K562 (cell line): ENCODE measurements around the gene ABCC5. TPM values are rescaled to one million over a fixed set of nuclear protein-coding genes. Genes with fewer than 3 reads are reported as not detected.
A peak's percentile ranks its signal among the peaks of the same experiment; 100 is the strongest.

Source experiments
- BDP1 ChIP-seq: IDR thresholded peaks from 3 replicates; pipeline ENCODE4 v1.6.1; 2011; ENCODE audit not compliant: insufficient read length, insufficient read depth
- BRD9 ChIP-seq: fragments of 450-650 bp; IDR thresholded peaks from 2 replicates; pipeline ENCODE4 v1.6.1; 2018; ENCODE audit warnings: low read depth; ENCODE audit not compliant: partially characterized antibody
- CEBPB ChIP-seq: fragments of 450-650 bp; IDR thresholded peaks from 2 replicates; pipeline ENCODE4 v1.6.1; 2016; ENCODE audit warnings: missing genetic modification characterization, missing compliant biosample characterization
- FIP1L1 ChIP-seq: fragments of 200-400 bp; formaldehyde crosslinking; IDR thresholded peaks from 2 replicates; pipeline ENCODE4 v1.6.1; 2018; ENCODE audit warnings: mild to moderate bottlenecking, low read depth, low read length; ENCODE audit not compliant: poor library complexity, severe bottlenecking
- HDAC3 ChIP-seq: fragments of 450-650 bp; IDR thresholded peaks from 2 replicates; pipeline ENCODE4 v1.6.1; 2018; ENCODE audit warnings: borderline replicate concordance, mild to moderate bottlenecking, moderate library complexity; ENCODE audit not compliant: partially characterized antibody
- KLF16 ChIP-seq: IDR thresholded peaks from 2 replicates; pipeline ENCODE4 v1.6.1; 2016; ENCODE audit warnings: antibody characterized with exemption
- NRF1 ChIP-seq, 2 experiments: fragments of 450-650 bp; IDR thresholded peaks in 1 of 2; conservative IDR thresholded peaks in 1 of 2; 2 replicates each; pipeline ENCODE4 v1.6.1; 2014; ENCODE audit warnings: mild to moderate bottlenecking in 2 of 2
- POLR2H ChIP-seq: IDR thresholded peaks from 2 replicates; pipeline ENCODE4 v1.6.1; 2016; ENCODE audit warnings: missing genetic modification characterization, low read depth, mild to moderate bottlenecking, control low read depth, missing compliant biosample characterization, moderate library complexity
- PPARD ChIP-seq: fragments of 250-450 bp; sonication (Bioruptor Pico); IDR thresholded peaks from 2 replicates; pipeline ENCODE4 v1.8.0; 2022; ENCODE audit warnings: inconsistent platforms, mild to moderate bottlenecking, moderate library complexity
- RFX1 ChIP-seq: fragments of 450-650 bp; IDR thresholded peaks from 2 replicates; pipeline ENCODE4 v1.6.1; 2016; ENCODE audit warnings: mild to moderate bottlenecking, moderate library complexity
- SMARCB1 ChIP-seq: IDR thresholded peaks from 2 replicates; pipeline ENCODE4 v1.6.1; 2011; ENCODE audit warnings: improper control_type of control experiment, low read depth; ENCODE audit not compliant: insufficient read length
- SP2 ChIP-seq: IDR thresholded peaks from 2 replicates; pipeline ENCODE4 v1.6.1; 2011; ENCODE audit warnings: mild to moderate bottlenecking, low read depth, low read length, moderate library complexity; ENCODE audit not compliant: poor library complexity, severe bottlenecking; ENCODE audit errors: extremely low read depth
- ZBTB7A ChIP-seq: IDR thresholded peaks from 2 replicates; pipeline ENCODE4 v1.6.1; 2011; ENCODE audit warnings: low read depth, mild to moderate bottlenecking, low read length, moderate library complexity, borderline replicate concordance; ENCODE audit not compliant: control insufficient read depth
- ZNF584 ChIP-seq: fragments of 200-800 bp; sonication (Bioruptor generic); IDR thresholded peaks from 2 replicates; pipeline ENCODE4 v1.6.1; 2016; ENCODE audit warnings: low read depth, mild to moderate bottlenecking, missing genetic modification characterization, missing compliant biosample characterization
- polyA plus RNA-seq, 8 experiments: library from polyadenylated mRNA; depleted of rRNA in 4 of 8; stranded (reverse) in 5 of 8; unstranded in 3 of 8; fragments of >200 nt; fragmentation: Nextera tagmentation in 2 of 8; fragmentation: Illumina TruSeq in 1 of 8; extraction: Ambion mirVana in 2 of 8; extraction: Trizol in 1 of 8; gene quantifications; 2 replicates each; pipeline versions ENCODE4 v1.2.1 to v1.2.3, GENCODE V29; 2011 to 2014; ENCODE audit warnings: inconsistent platforms in 1 of 8, missing spikeins in 1 of 8
- total RNA-seq, 7 experiments: library from RNA; depleted of rRNA in 6 of 7; stranded (reverse); fragments of >200 nt in 6 of 7; fragmentation: Illumina TruSeq in 2 of 7; extraction: Trizol in 2 of 7; gene quantifications; 2 replicates each; pipeline versions ENCODE4 v1.2.1 to v1.2.3, GENCODE V29; 2011 to 2021; ENCODE audit warnings: low replicate concordance in 1 of 7
- TF ChIP-seq, protein P1 (sequence below): sonication (generic); formaldehyde crosslinking; IDR thresholded peaks from 2 replicates; pipeline ENCODE4 v1.8.1; 2023; ENCODE audit warnings: mild to moderate bottlenecking, missing genetic modification reagents
- TF ChIP-seq, protein P2 (sequence below): fragments of 450-650 bp; formaldehyde crosslinking; IDR thresholded peaks from 2 replicates; pipeline ENCODE4 v1.4.0; 2020; ENCODE audit warnings: mild to moderate bottlenecking, moderate library complexity
- TF ChIP-seq, protein P3 (sequence below), 3 experiments: fragments of 200-800 bp in 1 of 3; sonication (Bioruptor generic) in 1 of 3; sonication (generic) in 1 of 3; formaldehyde crosslinking in 1 of 3; IDR thresholded peaks; 2 replicates each; pipeline versions ENCODE4 v1.6.1 to v1.8.0; 2016 to 2022; ENCODE audit warnings: mild to moderate bottlenecking in 2 of 3, missing compliant biosample characterization in 2 of 3, missing genetic modification characterization in 2 of 3, missing genetic modification reagents in 1 of 3
- TF ChIP-seq, protein P4 (sequence below): IDR thresholded peaks from 3 replicates; pipeline ENCODE4 v1.6.1; 2011; ENCODE audit warnings: borderline replicate concordance, mild to moderate bottlenecking, moderate library complexity; ENCODE audit not compliant: insufficient read length; ENCODE audit errors: extremely low read depth

ABCC5 gene
- total and polyA plus RNA-seq, 9 of the 15 experiments (the other 6 are each of a cell fraction or from before 2014, with no cell fraction given) = 22.0 to 53.0 (median 41.9) TPM

DNA sequence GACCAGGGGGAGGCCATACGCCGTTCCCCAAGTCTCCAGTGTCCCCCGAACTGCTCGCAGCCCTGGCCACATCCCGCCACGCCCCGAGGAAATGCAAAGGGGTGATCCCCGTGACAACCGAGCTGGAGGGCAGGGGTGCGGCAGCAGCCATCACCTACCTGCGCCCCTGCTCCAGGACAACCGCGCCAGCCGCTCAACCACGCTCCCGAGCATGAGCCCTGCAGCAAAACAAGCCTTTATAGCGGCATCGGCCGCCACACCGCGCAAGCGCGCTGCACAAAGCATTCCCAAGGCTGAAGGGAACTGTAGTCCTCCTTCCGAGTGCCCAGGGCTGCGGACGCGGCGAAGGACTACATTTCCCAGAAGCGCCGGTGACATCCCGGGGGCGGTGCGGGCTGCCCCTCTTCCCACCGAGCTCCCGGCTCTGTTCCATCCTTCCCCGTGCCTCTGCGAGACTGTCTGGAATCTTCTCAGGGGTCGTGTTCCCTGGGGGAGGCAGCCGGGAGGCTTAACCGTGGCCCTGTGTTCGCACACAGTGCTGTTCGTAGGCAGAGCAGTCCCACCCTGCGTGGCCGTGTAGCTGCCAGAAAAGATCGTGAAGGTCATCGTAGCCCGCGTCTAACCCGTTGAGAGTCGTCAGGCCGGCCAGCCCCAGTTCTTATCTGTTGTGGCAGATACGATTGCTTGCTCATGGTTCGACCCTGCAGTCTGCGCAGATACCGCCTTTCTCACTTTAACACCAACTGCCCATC lies at the start of gene ABCC5 (continued):
- no peak for TF ChIP-seq HDAC3
- TF ChIP-seq, protein P1, sequence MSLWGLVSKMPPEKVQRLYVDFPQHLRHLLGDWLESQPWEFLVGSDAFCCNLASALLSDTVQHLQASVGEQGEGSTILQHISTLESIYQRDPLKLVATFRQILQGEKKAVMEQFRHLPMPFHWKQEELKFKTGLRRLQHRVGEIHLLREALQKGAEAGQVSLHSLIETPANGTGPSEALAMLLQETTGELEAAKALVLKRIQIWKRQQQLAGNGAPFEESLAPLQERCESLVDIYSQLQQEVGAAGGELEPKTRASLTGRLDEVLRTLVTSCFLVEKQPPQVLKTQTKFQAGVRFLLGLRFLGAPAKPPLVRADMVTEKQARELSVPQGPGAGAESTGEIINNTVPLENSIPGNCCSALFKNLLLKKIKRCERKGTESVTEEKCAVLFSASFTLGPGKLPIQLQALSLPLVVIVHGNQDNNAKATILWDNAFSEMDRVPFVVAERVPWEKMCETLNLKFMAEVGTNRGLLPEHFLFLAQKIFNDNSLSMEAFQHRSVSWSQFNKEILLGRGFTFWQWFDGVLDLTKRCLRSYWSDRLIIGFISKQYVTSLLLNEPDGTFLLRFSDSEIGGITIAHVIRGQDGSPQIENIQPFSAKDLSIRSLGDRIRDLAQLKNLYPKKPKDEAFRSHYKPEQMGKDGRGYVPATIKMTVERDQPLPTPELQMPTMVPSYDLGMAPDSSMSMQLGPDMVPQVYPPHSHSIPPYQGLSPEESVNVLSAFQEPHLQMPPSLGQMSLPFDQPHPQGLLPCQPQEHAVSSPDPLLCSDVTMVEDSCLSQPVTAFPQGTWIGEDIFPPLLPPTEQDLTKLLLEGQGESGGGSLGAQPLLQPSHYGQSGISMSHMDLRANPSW (CRISPR knock-in tag) = peak; percentile 84
- TF ChIP-seq, protein P2, sequence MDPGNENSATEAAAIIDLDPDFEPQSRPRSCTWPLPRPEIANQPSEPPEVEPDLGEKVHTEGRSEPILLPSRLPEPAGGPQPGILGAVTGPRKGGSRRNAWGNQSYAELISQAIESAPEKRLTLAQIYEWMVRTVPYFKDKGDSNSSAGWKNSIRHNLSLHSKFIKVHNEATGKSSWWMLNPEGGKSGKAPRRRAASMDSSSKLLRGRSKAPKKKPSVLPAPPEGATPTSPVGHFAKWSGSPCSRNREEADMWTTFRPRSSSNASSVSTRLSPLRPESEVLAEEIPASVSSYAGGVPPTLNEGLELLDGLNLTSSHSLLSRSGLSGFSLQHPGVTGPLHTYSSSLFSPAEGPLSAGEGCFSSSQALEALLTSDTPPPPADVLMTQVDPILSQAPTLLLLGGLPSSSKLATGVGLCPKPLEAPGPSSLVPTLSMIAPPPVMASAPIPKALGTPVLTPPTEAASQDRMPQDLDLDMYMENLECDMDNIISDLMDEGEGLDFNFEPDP (CRISPR knock-in tag) = no peak
- no peak for TF ChIP-seq SMARCB1
- no peak for TF ChIP-seq PPARD (CRISPR knock-in tag)
- no peak for TF ChIP-seq CEBPB (tag)
- peak; percentile 94 to 95 for TF ChIP-seq NRF1 (conservative IDR thresholded peaks at IDR 0.05 in 1 of 2, IDR thresholded peaks at IDR 0.05 in 1 of 2)
- TF ChIP-seq BDP1 = no peak
- TF ChIP-seq ZNF584 (CRISPR knock-in tag) = 0 out of 2 replicates have a peak, but pooled peaks have one; percentile 53
- TF ChIP-seq, protein P3, sequence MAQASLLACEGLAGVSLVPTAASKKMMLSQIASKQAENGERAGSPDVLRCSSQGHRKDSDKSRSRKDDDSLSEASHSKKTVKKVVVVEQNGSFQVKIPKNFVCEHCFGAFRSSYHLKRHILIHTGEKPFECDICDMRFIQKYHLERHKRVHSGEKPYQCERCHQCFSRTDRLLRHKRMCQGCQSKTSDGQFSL (CRISPR knock-in tag; IDR thresholded peaks at IDR 0.05) = no peak
- TF ChIP-seq, protein P3 (tag; IDR thresholded peaks at IDR 0.05) = no peak
- no peak for TF ChIP-seq RFX1
- no peak for TF ChIP-seq SP2
- no peak for TF ChIP-seq BRD9
- TF ChIP-seq POLR2H (tag) = peak; percentile 54
- peak; percentile 85 for TF ChIP-seq KLF16
- TF ChIP-seq, protein P4, sequence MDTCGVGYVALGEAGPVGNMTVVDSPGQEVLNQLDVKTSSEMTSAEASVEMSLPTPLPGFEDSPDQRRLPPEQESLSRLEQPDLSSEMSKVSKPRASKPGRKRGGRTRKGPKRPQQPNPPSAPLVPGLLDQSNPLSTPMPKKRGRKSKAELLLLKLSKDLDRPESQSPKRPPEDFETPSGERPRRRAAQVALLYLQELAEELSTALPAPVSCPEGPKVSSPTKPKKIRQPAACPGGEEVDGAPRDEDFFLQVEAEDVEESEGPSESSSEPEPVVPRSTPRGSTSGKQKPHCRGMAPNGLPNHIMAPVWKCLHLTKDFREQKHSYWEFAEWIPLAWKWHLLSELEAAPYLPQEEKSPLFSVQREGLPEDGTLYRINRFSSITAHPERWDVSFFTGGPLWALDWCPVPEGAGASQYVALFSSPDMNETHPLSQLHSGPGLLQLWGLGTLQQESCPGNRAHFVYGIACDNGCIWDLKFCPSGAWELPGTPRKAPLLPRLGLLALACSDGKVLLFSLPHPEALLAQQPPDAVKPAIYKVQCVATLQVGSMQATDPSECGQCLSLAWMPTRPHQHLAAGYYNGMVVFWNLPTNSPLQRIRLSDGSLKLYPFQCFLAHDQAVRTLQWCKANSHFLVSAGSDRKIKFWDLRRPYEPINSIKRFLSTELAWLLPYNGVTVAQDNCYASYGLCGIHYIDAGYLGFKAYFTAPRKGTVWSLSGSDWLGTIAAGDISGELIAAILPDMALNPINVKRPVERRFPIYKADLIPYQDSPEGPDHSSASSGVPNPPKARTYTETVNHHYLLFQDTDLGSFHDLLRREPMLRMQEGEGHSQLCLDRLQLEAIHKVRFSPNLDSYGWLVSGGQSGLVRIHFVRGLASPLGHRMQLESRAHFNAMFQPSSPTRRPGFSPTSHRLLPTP = no peak
- TF ChIP-seq ZBTB7A = peak; percentile 72; the same call in 1 of the 2 replicates
- TF ChIP-seq FIP1L1 = peak; percentile 65
